SU-DHL-6 (cell line): ENCODE data around the gene ABLIM1.

Experiments
- CTCF ChIP-seq: fragments of 200-600 bp; sonication (generic); IDR thresholded peaks from one replicate; pipeline ENCODE4 v1.5.1; 2017; ENCODE audit warnings: antibody characterized with exemption, mild to moderate bottlenecking, low read length, moderate library complexity; ENCODE audit not compliant: insufficient read depth, poor library complexity, severe bottlenecking
- EZH2phosphoT487 ChIP-seq: fragments of 200-600 bp; sonication (generic), shearing (Covaris generic); conservative IDR thresholded peaks from 2 replicates; pipeline ENCODE4 v1.6.1; 2018; ENCODE audit warnings: mild to moderate bottlenecking, antibody characterized with exemption, low read length, moderate library complexity, mixed read lengths

GRCh38 chr10:114431414-114432135, 226.5 kb downstream of the ABLIM1 start:
- TF ChIP-seq EZH2phosphoT487 (no peak), CTCF (no peak)
